CD4-positive, CD25-positive, alpha-beta regulatory T cell (primary cell): ENCODE measurements around the gene DEPDC1. TPM values are rescaled to one million over a fixed set of nuclear protein-coding genes. Genes with fewer than 3 reads are reported as not detected.

Experiments used
- ATAC-seq, 2 donors: fragments of 150-1000 bp; cut with Tn5 transposase; one replicate each; pipeline ENCODE4 v1.10.0; 2021; ENCODE audit warnings: low read depth in 2 of 2, moderate number of reproducible peaks in 2 of 2, moderate library complexity in 1 of 2
- DNase-seq, 3 donors: peaks; one replicate each; pipeline versions ENCODE4 v3.0.0 to v3.0.0-alpha.2; 2012 to 2022; ENCODE audit warnings: mixed read lengths in 1 of 3
- H3K27ac ChIP-seq: one replicate; pipeline ENCODE4 v1.7.0; 2013; ENCODE audit warnings: mild to moderate bottlenecking, low read length; ENCODE audit not compliant: insufficient read depth, poor library complexity, severe bottlenecking
- H3K27me3 ChIP-seq: one replicate; pipeline ENCODE4 v1.7.0; 2013; ENCODE audit warnings: low read length; ENCODE audit not compliant: control insufficient read depth, insufficient read depth
- H3K36me3 ChIP-seq: one replicate; pipeline ENCODE4 v1.7.0; 2013; ENCODE audit warnings: mild to moderate bottlenecking, low read length, moderate library complexity; ENCODE audit not compliant: control insufficient read depth, insufficient read depth
- H3K4me1 ChIP-seq: 2 replicates; pipeline ENCODE4 v1.7.0; 2013; ENCODE audit warnings: mild to moderate bottlenecking, low read length; ENCODE audit not compliant: insufficient read depth, control insufficient read depth, poor library complexity, severe bottlenecking
- H3K4me3 ChIP-seq: one replicate; pipeline ENCODE4 v1.7.0; 2013; ENCODE audit warnings: low read depth, mild to moderate bottlenecking, low read length, moderate library complexity
- H3K9me3 ChIP-seq, 2 experiments: 1 replicate in 1 of 2; 2 replicates in 1 of 2; pipeline ENCODE4 v1.7.0; 2013; ENCODE audit warnings: low read length in 2 of 2, mild to moderate bottlenecking in 1 of 2, moderate library complexity in 1 of 2; ENCODE audit not compliant: control insufficient read depth in 2 of 2
- H3K27ac Mint-ChIP-seq, 3 donors: one replicate each; pipeline ENCODE4 v1.8.0; 2020 to 2022; ENCODE audit warnings: mild to moderate bottlenecking in 3 of 3, mixed read lengths in 3 of 3, moderate library complexity in 2 of 3
- H3K27me3 Mint-ChIP-seq: one replicate; pipeline ENCODE4 v1.8.0; 2022; ENCODE audit warnings: mild to moderate bottlenecking, mixed read lengths
- H3K36me3 Mint-ChIP-seq: one replicate; pipeline ENCODE4 v1.8.0; 2020; ENCODE audit warnings: mixed read lengths
- H3K4me1 Mint-ChIP-seq, 4 donors: one replicate each; pipeline ENCODE4 v1.8.0; 2020 to 2022; ENCODE audit warnings: mixed read lengths in 4 of 4, mild to moderate bottlenecking in 1 of 4
- H3K4me3 Mint-ChIP-seq, 4 donors: one replicate each; pipeline ENCODE4 v1.8.0; 2020 to 2022; ENCODE audit warnings: mild to moderate bottlenecking in 4 of 4, mixed read lengths in 4 of 4, moderate library complexity in 3 of 4
- H3K9me3 Mint-ChIP-seq, 7 donors: one replicate each; pipeline ENCODE4 v1.8.0; 2020 to 2022; ENCODE audit warnings: mixed read lengths in 7 of 7, mild to moderate bottlenecking in 3 of 7, moderate library complexity in 2 of 7
- polyA plus RNA-seq, 4 donors: library from polyadenylated mRNA; unstranded; fragments of 300-500 nt; fragmentation: Illumina TruSeq; gene quantifications; one replicate each; pipeline ENCODE4 v1.2.3, GENCODE V29; 2021
- total RNA-seq: library from RNA; stranded (reverse); gene quantifications from one replicate; pipeline ENCODE4 v1.2.3, GENCODE V29; 2022

The DEPDC1 gene
- total and polyA plus RNA-seq, 5 donors from 2014 or later = 0.39 to 1.1 (median 0.90) TPM; not detected in 1

- Mint-ChIP-seq H3K27me3 (no peaks in the 10 kb centered on the region), H3K36me3 (peaks cover 4% of the 10 kb centered on the region), H3K27ac (no peak overlapping the region), H3K4me3 (no peak overlapping the region), H3K9me3 (peaks cover 0 to 4% (median 0%) of the 10 kb centered on the region in 7 donors), H3K4me1 (peaks cover 0 to 11% (median 1%) of the 10 kb centered on the region in 4 donors)
- no peaks in the 10 kb centered on the region for H3K9me3 ChIP-seq
- no peaks in the 10 kb centered on the region for H3K27me3 ChIP-seq
- no peak overlapping the region for H3K27ac ChIP-seq
- H3K4me3 ChIP-seq = no peak overlapping the region
- no peak for ATAC-seq
- DNase-seq = no peak
- H3K4me1 ChIP-seq = no peaks in the 10 kb centered on the region
- no peaks in the 10 kb centered on the region for H3K36me3 ChIP-seq
These were observed 23.8 kb downstream of the DEPDC1 start for GRCh38 chr1:68473060-68473459.

DNA sequence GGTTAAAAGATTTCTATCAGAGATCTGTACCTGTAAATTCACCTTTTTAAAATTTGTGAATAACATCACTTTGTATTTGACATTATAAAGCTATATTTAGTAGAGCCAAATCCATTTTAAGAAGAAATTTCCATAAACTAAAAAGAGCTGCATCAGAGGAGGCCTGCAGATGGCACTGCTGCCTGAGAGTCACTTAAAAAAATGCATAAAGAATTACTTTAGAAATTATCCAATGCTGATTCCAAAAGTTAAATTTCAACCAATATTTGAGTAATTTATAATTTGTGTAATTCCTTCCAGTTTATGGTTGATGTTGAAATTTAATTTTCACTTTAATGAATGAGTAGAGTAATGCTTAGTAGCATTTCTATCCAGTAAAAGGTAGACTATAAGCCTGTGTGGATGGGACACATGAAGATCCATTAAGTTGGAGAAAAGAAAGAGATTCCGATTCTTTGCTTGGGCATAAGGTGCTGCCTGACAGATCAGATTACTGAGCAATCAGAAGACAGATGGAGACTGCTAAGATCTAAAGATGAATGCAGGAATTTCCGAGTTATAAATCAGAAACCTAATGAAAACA is 26.4 kb downstream of the DEPDC1 start:
- no peaks in the 10 kb centered on the region for H3K27me3 ChIP-seq
- no peaks in the 10 kb centered on the region for H3K4me1 ChIP-seq
- no peaks in the 10 kb centered on the region for H3K9me3 ChIP-seq
- Mint-ChIP-seq H3K27ac (no peak overlapping the region), H3K4me1 (peaks cover 0 to 11% (median 1%) of the 10 kb centered on the region in 4 donors), H3K36me3 (peaks cover 4% of the 10 kb centered on the region), H3K9me3 (peaks cover 0 to 4% (median 0%) of the 10 kb centered on the region in 7 donors), H3K27me3 (no peaks in the 10 kb centered on the region), H3K4me3 (no peak overlapping the region)
- ATAC-seq (no peak), DNase-seq (peak in 1 of 3 donors; percentile 4)
- H3K4me3 ChIP-seq = no peak overlapping the region
- H3K27ac ChIP-seq = no peak overlapping the region
- H3K36me3 ChIP-seq = no peaks in the 10 kb centered on the region

GRCh38 chr1:68464891-68465290 is 32.0 kb downstream of the DEPDC1 start:
- Mint-ChIP-seq H3K27me3 (peaks cover 5% of the 10 kb centered on the region), H3K4me3 (no peak overlapping the region), H3K4me1 (no peaks in the 10 kb centered on the region), H3K36me3 (no peaks in the 10 kb centered on the region), H3K27ac (no peak overlapping the region), H3K9me3 (peaks cover 0 to 7% (median 1%) of the 10 kb centered on the region in 7 donors)
- Histone ChIP-seq H3K36me3 (no peaks in the 10 kb centered on the region), H3K9me3 (no peaks in the 10 kb centered on the region), H3K27me3 (no peaks in the 10 kb centered on the region), H3K27ac (no peak overlapping the region), H3K4me1 (no peaks in the 10 kb centered on the region), H3K4me3 (no peak overlapping the region)
- DNase-seq (no peak), ATAC-seq (no peak)

GRCh38 chr1:68460935-68461334 is 35.9 kb downstream of the DEPDC1 start:
- DNase-seq (no peak), ATAC-seq (no peak)
- Histone ChIP-seq H3K4me1 (no peaks in the 10 kb centered on the region), H3K9me3 (no peaks in the 10 kb centered on the region), H3K27ac (no peak overlapping the region), H3K36me3 (no peaks in the 10 kb centered on the region), H3K4me3 (no peak overlapping the region), H3K27me3 (peaks cover 3% of the 10 kb centered on the region)
- Mint-ChIP-seq H3K4me3 (no peak overlapping the region), H3K4me1 (no peaks in the 10 kb centered on the region), H3K27me3 (peaks cover 8% of the 10 kb centered on the region), H3K27ac (no peak overlapping the region), H3K9me3 (peaks cover 0 to 7% (median 2%) of the 10 kb centered on the region in 7 donors), H3K36me3 (no peaks in the 10 kb centered on the region)

DNA sequence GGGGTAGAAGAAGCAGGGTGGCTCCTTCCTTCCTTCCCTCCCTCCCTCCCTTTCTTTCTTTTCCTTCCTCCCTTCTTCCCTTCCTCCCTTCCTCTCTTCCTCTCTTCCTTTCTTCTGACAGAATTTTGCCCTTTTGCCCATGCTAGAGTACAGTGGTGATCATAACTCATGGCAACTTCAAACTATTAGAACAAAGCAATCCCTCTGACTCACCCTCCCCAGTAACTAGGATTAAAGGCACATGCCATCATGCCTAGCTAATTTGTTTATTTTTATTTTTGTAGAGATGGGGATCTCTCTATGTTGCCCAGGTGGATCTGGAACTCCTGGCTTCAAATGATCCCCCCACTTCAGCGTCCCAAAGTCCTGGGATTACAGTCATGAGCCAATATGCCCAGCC is 37.1 kb downstream of the DEPDC1 start:
- Mint-ChIP-seq H3K36me3 (no peaks in the 10 kb centered on the region), H3K9me3 (peaks cover 0 to 7% (median 2%) of the 10 kb centered on the region in 7 donors), H3K4me1 (no peaks in the 10 kb centered on the region), H3K27me3 (peaks cover 8% of the 10 kb centered on the region), H3K4me3 (no peak overlapping the region), H3K27ac (no peak overlapping the region)
- Histone ChIP-seq H3K4me1 (no peaks in the 10 kb centered on the region), H3K4me3 (no peak overlapping the region), H3K27me3 (peaks cover 3% of the 10 kb centered on the region), H3K36me3 (no peaks in the 10 kb centered on the region), H3K9me3 (no peaks in the 10 kb centered on the region), H3K27ac (no peak overlapping the region)
- no peak for DNase-seq
- ATAC-seq = no peak

DNA sequence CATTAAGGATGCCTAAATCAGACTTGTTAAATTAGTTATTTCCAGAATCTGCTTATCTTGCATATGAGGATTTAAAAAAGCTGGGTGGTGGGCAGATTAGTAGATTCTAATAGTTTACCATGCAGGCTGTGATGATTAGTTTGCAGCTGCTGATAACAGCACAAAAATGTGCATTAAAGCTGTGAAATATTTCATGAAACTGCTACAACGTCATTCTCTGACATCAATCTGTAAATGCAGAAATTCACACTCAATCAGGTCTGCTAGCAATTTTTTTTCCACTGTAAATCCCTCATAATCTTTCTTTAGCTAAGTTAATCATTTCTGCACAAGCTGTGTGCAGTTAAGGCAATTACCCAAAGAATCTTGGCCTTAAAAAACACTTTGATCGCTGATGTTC is 37.8 kb downstream of the DEPDC1 start:
- H3K4me1 ChIP-seq = no peaks in the 10 kb centered on the region
- peaks cover 3% of the 10 kb centered on the region for H3K27me3 ChIP-seq
- no peak overlapping the region for H3K4me3 Mint-ChIP-seq
- ATAC-seq (no peak), DNase-seq (no peak)
- H3K4me3 ChIP-seq = no peak overlapping the region
- no peaks in the 10 kb centered on the region for H3K4me1 Mint-ChIP-seq
- H3K9me3 Mint-ChIP-seq = peaks cover 0 to 5% (median 2%) of the 10 kb centered on the region in 7 donors
- H3K36me3 Mint-ChIP-seq = no peaks in the 10 kb centered on the region
- peaks cover 11% of the 10 kb centered on the region for H3K27me3 Mint-ChIP-seq
- H3K36me3 ChIP-seq = no peaks in the 10 kb centered on the region
- H3K27ac ChIP-seq = no peak overlapping the region
- H3K9me3 ChIP-seq = no peaks in the 10 kb centered on the region
- H3K27ac Mint-ChIP-seq = no peak overlapping the region

GRCh38 chr1:68456202-68456601 is 40.7 kb downstream of the DEPDC1 start:
- no peak overlapping the region for H3K4me3 Mint-ChIP-seq
- peaks cover 11% of the 10 kb centered on the region for H3K27me3 Mint-ChIP-seq
- no peak for DNase-seq

GRCh38 chr1:68454534-68454933 is 42.3 kb downstream of the DEPDC1 start:
- Mint-ChIP-seq H3K27me3 (peaks cover 11% of the 10 kb centered on the region), H3K27ac (no peak overlapping the region), H3K36me3 (no peaks in the 10 kb centered on the region), H3K4me1 (no peaks in the 10 kb centered on the region), H3K9me3 (peaks cover 0 to 3% (median 0%) of the 10 kb centered on the region in 7 donors), H3K4me3 (no peak overlapping the region)
- DNase-seq (no peak), ATAC-seq (no peak)
- Histone ChIP-seq H3K27me3 (peaks cover 3% of the 10 kb centered on the region), H3K36me3 (no peaks in the 10 kb centered on the region), H3K4me3 (no peak overlapping the region), H3K9me3 (no peaks in the 10 kb centered on the region), H3K27ac (no peak overlapping the region), H3K4me1 (no peaks in the 10 kb centered on the region)

More at GRCh38 chr1:68456202-68456601, 40.7 kb downstream of the DEPDC1 start:
- ATAC-seq = no peak
- H3K36me3 ChIP-seq = no peaks in the 10 kb centered on the region
- no peak overlapping the region for H3K4me3 ChIP-seq
- no peaks in the 10 kb centered on the region for H3K9me3 ChIP-seq
- H3K27ac Mint-ChIP-seq = no peak overlapping the region
- no peaks in the 10 kb centered on the region for H3K36me3 Mint-ChIP-seq
- H3K27ac ChIP-seq = no peak overlapping the region
- H3K9me3 Mint-ChIP-seq = peaks cover 0 to 3% (median 0%) of the 10 kb centered on the region in 7 donors
- no peaks in the 10 kb centered on the region for H3K4me1 ChIP-seq
- H3K4me1 Mint-ChIP-seq = no peaks in the 10 kb centered on the region
- H3K27me3 ChIP-seq = peaks cover 3% of the 10 kb centered on the region
